K562 (cell line): ENCODE data around the gene ZSCAN1.

ENCODE experiments used
- CTCF ChIP-seq, 3 experiments: IDR thresholded peaks in 2 of 3; conservative IDR thresholded peaks in 1 of 3; 2 replicates each; pipeline ENCODE4 v1.5.1; 2011 to 2012; ENCODE audit warnings: low read length in 3 of 3, mild to moderate bottlenecking in 3 of 3, control low read depth in 2 of 3, improper control_type of control experiment in 1 of 3, inconsistent platforms in 1 of 3, low read depth in 1 of 3, mixed read lengths in 1 of 3, moderate library complexity in 1 of 3; ENCODE audit not compliant: insufficient read depth in 2 of 3
- E4F1 ChIP-seq: fragments of 250-450 bp; sonication (Bioruptor Pico); IDR thresholded peaks from 2 replicates; pipeline ENCODE4 v1.5.0; 2021; ENCODE audit warnings: mild to moderate bottlenecking, borderline replicate concordance
- EP300 ChIP-seq: IDR thresholded peaks from 2 replicates; pipeline ENCODE4 v1.6.1; 2012; ENCODE audit warnings: low read length, improper control_type of control experiment
- GTF2B ChIP-seq: IDR thresholded peaks from 2 replicates; pipeline ENCODE4 v1.6.1; 2011; ENCODE audit not compliant: insufficient read length; ENCODE audit errors: extremely low read depth
- HOMEZ ChIP-seq: fragments of 250-450 bp; sonication (Bioruptor Pico); IDR thresholded peaks from 2 replicates; pipeline ENCODE4 v1.4.0; 2020; ENCODE audit warnings: mild to moderate bottlenecking, moderate library complexity
- JUND ChIP-seq, 2 experiments: IDR thresholded peaks; 2 replicates in 1 of 2; 3 replicates in 1 of 2; pipeline ENCODE4 v1.6.1; 2011; ENCODE audit warnings: borderline replicate concordance in 2 of 2, low read depth in 2 of 2, low read length in 2 of 2, improper control_type of control experiment in 1 of 2, missing biosample characterization in 1 of 2, missing genetic modification characterization in 1 of 2, missing genetic modification reagents in 1 of 2
- KDM5B ChIP-seq: fragments of 200-600 bp; sonication (generic); IDR thresholded peaks from 2 replicates; pipeline ENCODE4 v1.6.1; 2012; ENCODE audit warnings: low read depth, mild to moderate bottlenecking, moderate library complexity, low read length, control low read depth, inconsistent platforms; ENCODE audit not compliant: insufficient replicate concordance
- L3MBTL2 ChIP-seq: fragments of 450-650 bp; IDR thresholded peaks from 2 replicates; pipeline ENCODE4 v1.6.1; 2016; ENCODE audit warnings: mild to moderate bottlenecking, moderate library complexity
- POLR2A ChIP-seq: fragments of 450-650 bp; conservative IDR thresholded peaks from 2 replicates; pipeline ENCODE4 v1.6.1; 2016
- RBM17 ChIP-seq: fragments of 200-400 bp; formaldehyde crosslinking; IDR thresholded peaks from 2 replicates; pipeline ENCODE4 v1.6.1; 2017; ENCODE audit warnings: low read depth, mild to moderate bottlenecking, low read length, borderline replicate concordance
- SLC30A9 ChIP-seq: fragments of 250-450 bp; sonication (Bioruptor Pico); IDR thresholded peaks from 2 replicates; pipeline ENCODE4 v1.8.0; 2022; ENCODE audit warnings: mild to moderate bottlenecking, moderate library complexity
- SMARCC2 ChIP-seq: fragments of 450-650 bp; IDR thresholded peaks from 2 replicates; pipeline ENCODE4 v1.6.1; 2017; ENCODE audit warnings: antibody characterized with exemption, moderate library complexity, mild to moderate bottlenecking, low read depth
- TBP ChIP-seq: optimal IDR thresholded peaks from 2 replicates; pipeline ENCODE3; 2011; ENCODE audit warnings: low read depth, low read length, improper control_type of control experiment
- ZBTB43 ChIP-seq: sonication (generic); formaldehyde crosslinking; IDR thresholded peaks from 2 replicates; pipeline ENCODE4 v1.8.0; 2023; ENCODE audit warnings: mild to moderate bottlenecking, missing genetic modification reagents

- TF ChIP-seq KDM5B: no peak
- no peak for TF ChIP-seq ZBTB43
- no peak for TF ChIP-seq RBM17
- TF ChIP-seq POLR2A: no peak
- TF ChIP-seq TBP: no peak
- no peak for TF ChIP-seq CTCF (IDR thresholded peaks at IDR 0.05 in 2 of 3, conservative IDR thresholded peaks at IDR 0.05 in 1 of 3; ENCODE audit: insufficient read depth in 2 of 3, low read depth in 1 of 3, low read length in 3 of 3)
- no peak for TF ChIP-seq GTF2B
- no peak for TF ChIP-seq JUND (IDR thresholded peaks at IDR 0.05; ENCODE audit: borderline replicate concordance, low read depth, low read length)
- TF ChIP-seq JUND (tag; IDR thresholded peaks at IDR 0.05; ENCODE audit: borderline replicate concordance, low read depth, low read length): no peak
- TF ChIP-seq HOMEZ (CRISPR knock-in tag): no peak
- no peak for TF ChIP-seq SMARCC2
- TF ChIP-seq L3MBTL2: no peak
- TF ChIP-seq EP300: no peak
- no peak for TF ChIP-seq E4F1 (CRISPR knock-in tag)
- TF ChIP-seq SLC30A9: no peak
These were observed 13.8 kb downstream of the ZSCAN1 start for GRCh38 chr19:58047672-58048071.
